Activated CD4-positive, alpha-beta T cell treated with anti-CD3 and anti-CD28 coated beads, Interleukin-2, amount 50 U/mL, for 4 hours (primary cell): ENCODE results near the gene VAV2.

ENCODE experiments used
- DNase-seq, 2 experiments: peaks; one replicate each; pipeline ENCODE4 v3.0.0-alpha.2; 2020

Gene VAV2

GRCh38 chr9:133715295-133715865 is 276.7 kb downstream of the VAV2 start:
- DNase-seq, result no peak

GRCh38 chr9:133714606-133715294 is 277.4 kb downstream of the VAV2 start:
- no peak for DNase-seq

GRCh38 chr9:133713960-133714495 is 278.1 kb downstream of the VAV2 start:
- DNase-seq, result no peak

- DNase-seq, result no peak
Observed at GRCh38 chr9:133713150-133713959, 278.8 kb downstream of the VAV2 start.

- DNase-seq, result no peak
Observed at GRCh38 chr9:133712221-133713100, 279.7 kb downstream of the VAV2 start.
